Keratinocyte (primary cell): ENCODE data around the gene ITGB3.

Experiments used
- CTCF ChIP-seq, 3 experiments: IDR thresholded peaks in 1 of 3; conservative IDR thresholded peaks in 1 of 3; optimal IDR thresholded peaks in 1 of 3; 2 replicates in 2 of 3; 3 replicates in 1 of 3; pipeline versions ENCODE3 to v1.5.1; 2011; ENCODE audit warnings: low read length in 3 of 3, mild to moderate bottlenecking in 3 of 3, moderate library complexity in 2 of 3, control low read depth in 1 of 3, inconsistent platforms in 1 of 3; ENCODE audit not compliant: insufficient read depth in 2 of 3; ENCODE audit errors: extremely low read depth in 1 of 3
- EZH2 ChIP-seq: IDR thresholded peaks from one replicate; pipeline ENCODE4 v1.6.1; 2012; ENCODE audit warnings: inconsistent platforms, mild to moderate bottlenecking, low read length, moderate library complexity

- no peak for TF ChIP-seq CTCF (optimal IDR thresholded peaks at IDR 0.05 in 1 of 3, IDR thresholded peaks at IDR 0.05 in 1 of 3, conservative IDR thresholded peaks at IDR 0.05 in 1 of 3; ENCODE audit: extremely low read depth in 1 of 3, insufficient read depth in 2 of 3, low read length in 3 of 3)
- TF ChIP-seq EZH2 = no peak
Observed at GRCh38 chr17:47310186-47310733, 56.6 kb downstream of the ITGB3 start.
